ENCODE data around the gene PDCD11.

The PDCD11 gene

DNA sequence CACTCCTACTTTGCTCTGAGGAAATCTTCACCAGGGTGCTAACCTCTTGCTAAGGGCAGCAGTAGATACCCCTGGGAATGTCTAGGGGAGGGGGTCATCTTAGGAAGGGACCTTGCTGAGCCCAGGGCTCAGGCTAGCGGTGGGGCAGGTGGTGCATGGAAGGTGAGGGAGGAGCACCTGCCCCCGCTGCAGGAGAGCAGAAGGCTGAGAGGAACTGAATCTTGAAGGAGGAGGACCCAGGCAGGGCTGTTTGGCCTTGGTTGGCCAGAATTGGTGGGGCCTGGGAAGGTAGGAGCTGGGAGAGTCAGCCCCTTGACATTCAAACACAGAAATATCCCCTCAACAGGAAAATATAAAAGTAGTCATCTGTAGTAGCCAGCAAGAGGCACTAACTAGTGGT lies 75.6 kb downstream of the PDCD11 start:
- H3K9me2 ChIP-seq (replicated peaks; ENCODE audit: insufficient read depth, low read length): no peaks in the 10 kb centered on the region
- H2AFZ ChIP-seq (ENCODE audit: low read length): peak overlapping the region; percentile 44
- H3K27ac ChIP-seq (ENCODE audit: low read length): peak overlapping the region; percentile 93
- no peaks in the 10 kb centered on the region for H3K27me3 ChIP-seq (replicated peaks; ENCODE audit: insufficient read depth, low read length)
- H3K4me2 ChIP-seq (ENCODE audit: low read depth, low read length): peak overlapping the region; percentile 71
- H4K20me1 ChIP-seq (ENCODE audit: insufficient read depth, low read length): no peaks in the 10 kb centered on the region
- peaks cover 33% of the 10 kb centered on the region for H3K4me1 ChIP-seq (ENCODE audit: low read length)
- peak; percentile 63 for DNase-seq
- no peaks in the 10 kb centered on the region for H3K9me3 ChIP-seq (replicated peaks; ENCODE audit: insufficient read depth, low read length)
- TF ChIP-seq EZH2phosphoT487 (IDR thresholded peaks at IDR 0.05; ENCODE audit: low read length) (no peak), EZH2 (optimal IDR thresholded peaks at IDR 0.05; ENCODE audit: low read depth, low read length) (no peak)
- TF ChIP-seq, protein P1, sequence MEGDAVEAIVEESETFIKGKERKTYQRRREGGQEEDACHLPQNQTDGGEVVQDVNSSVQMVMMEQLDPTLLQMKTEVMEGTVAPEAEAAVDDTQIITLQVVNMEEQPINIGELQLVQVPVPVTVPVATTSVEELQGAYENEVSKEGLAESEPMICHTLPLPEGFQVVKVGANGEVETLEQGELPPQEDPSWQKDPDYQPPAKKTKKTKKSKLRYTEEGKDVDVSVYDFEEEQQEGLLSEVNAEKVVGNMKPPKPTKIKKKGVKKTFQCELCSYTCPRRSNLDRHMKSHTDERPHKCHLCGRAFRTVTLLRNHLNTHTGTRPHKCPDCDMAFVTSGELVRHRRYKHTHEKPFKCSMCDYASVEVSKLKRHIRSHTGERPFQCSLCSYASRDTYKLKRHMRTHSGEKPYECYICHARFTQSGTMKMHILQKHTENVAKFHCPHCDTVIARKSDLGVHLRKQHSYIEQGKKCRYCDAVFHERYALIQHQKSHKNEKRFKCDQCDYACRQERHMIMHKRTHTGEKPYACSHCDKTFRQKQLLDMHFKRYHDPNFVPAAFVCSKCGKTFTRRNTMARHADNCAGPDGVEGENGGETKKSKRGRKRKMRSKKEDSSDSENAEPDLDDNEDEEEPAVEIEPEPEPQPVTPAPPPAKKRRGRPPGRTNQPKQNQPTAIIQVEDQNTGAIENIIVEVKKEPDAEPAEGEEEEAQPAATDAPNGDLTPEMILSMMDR (IDR thresholded peaks at IDR 0.05; ENCODE audit: low read length): no peak
- peak overlapping the region; percentile 68 for H3K9ac ChIP-seq (ENCODE audit: low read length)
- H3F3A ChIP-seq (ENCODE audit: insufficient read depth, low read length): peaks cover 28% of the 10 kb centered on the region
- H3K79me2 ChIP-seq (ENCODE audit: low read length): no peaks in the 10 kb centered on the region
- H3K36me3 ChIP-seq (replicated peaks; ENCODE audit: insufficient read depth, low read length): no peaks in the 10 kb centered on the region
- H3K4me3 ChIP-seq (ENCODE audit: low read length): peak overlapping the region; percentile 13; the same call in 1 of the 2 replicates

DNA sequence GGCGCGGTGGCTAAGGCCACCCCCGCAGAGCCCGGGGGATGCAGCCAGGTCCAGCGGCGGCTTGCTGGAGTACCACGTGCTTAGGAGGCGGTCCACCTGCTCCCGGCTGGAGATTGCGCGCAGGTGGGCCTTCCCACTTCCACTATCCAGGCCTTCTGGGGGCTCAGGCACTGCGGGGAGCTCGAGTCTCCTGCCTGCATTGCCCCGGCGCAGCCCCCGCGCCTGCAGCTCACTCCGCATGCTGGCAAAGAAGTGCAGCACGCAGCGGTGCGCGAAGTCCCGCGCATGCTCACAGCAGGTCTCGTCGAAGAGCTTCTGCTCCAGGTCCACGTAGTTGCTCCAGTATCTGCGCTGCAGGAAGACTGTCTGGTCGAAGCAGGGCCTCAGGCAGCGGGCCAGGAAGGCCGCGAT lies 76.8 kb downstream of the PDCD11 start:
- no peaks in the 10 kb centered on the region for H3K27me3 ChIP-seq (replicated peaks; ENCODE audit: insufficient read depth, low read length)
- TF ChIP-seq, protein P1 (IDR thresholded peaks at IDR 0.05; ENCODE audit: low read length): no peak
- TF ChIP-seq EZH2phosphoT487 (IDR thresholded peaks at IDR 0.05; ENCODE audit: low read length) (no peak), EZH2 (optimal IDR thresholded peaks at IDR 0.05; ENCODE audit: low read depth, low read length) (no peak)
- no peaks in the 10 kb centered on the region for H3K9me3 ChIP-seq (replicated peaks; ENCODE audit: insufficient read depth, low read length)
- no peaks in the 10 kb centered on the region for H3K9me2 ChIP-seq (replicated peaks; ENCODE audit: insufficient read depth, low read length)
- peaks cover 33% of the 10 kb centered on the region for H3K4me1 ChIP-seq (ENCODE audit: low read length)
- H3K79me2 ChIP-seq (ENCODE audit: low read length): no peaks in the 10 kb centered on the region
- H2AFZ ChIP-seq (ENCODE audit: low read length): no peak overlapping the region
- DNase-seq: no peak
- no peaks in the 10 kb centered on the region for H3K36me3 ChIP-seq (replicated peaks; ENCODE audit: insufficient read depth, low read length)
- no peak overlapping the region for H3K9ac ChIP-seq (ENCODE audit: low read length)
- no peak overlapping the region for H3K4me2 ChIP-seq (ENCODE audit: low read depth, low read length)
- H3K4me3 ChIP-seq (ENCODE audit: low read length): no peak overlapping the region
- peak overlapping the region; percentile 93; the same call in 1 of the 2 replicates for H3K27ac ChIP-seq (ENCODE audit: low read length)
- H4K20me1 ChIP-seq (ENCODE audit: insufficient read depth, low read length): no peaks in the 10 kb centered on the region
- peaks cover 28% of the 10 kb centered on the region for H3F3A ChIP-seq (ENCODE audit: insufficient read depth, low read length)

DNA sequence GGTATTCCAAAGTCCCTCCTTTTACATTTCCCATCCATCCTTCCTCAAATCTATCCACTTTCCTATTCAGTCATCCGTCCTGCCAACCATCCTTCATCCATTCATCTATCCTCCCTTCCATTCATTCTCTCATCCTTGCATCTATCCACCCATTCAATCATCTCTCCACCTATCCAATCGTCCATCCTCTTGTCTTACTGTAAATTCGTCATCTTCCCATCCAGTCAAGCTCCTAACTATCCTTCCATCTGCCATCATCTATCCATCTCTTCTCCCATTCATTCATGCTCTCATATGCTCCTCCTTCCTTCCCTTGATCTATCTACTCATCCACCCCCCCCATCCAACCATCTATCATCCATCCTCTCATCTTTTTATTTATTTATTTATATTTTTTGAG lies 77.7 kb downstream of the PDCD11 start:
- Histone ChIP-seq H3K36me3 (replicated peaks; ENCODE audit: insufficient read depth, low read length) (no peaks in the 10 kb centered on the region), H4K20me1 (ENCODE audit: insufficient read depth, low read length) (no peaks in the 10 kb centered on the region), H3K79me2 (ENCODE audit: low read length) (no peaks in the 10 kb centered on the region), H2AFZ (ENCODE audit: low read length) (no peak overlapping the region), H3K4me3 (ENCODE audit: low read length) (no peak overlapping the region), H3K9me3 (replicated peaks; ENCODE audit: insufficient read depth, low read length) (no peaks in the 10 kb centered on the region), H3K9ac (ENCODE audit: low read length) (no peak overlapping the region), H3K4me2 (ENCODE audit: low read depth, low read length) (no peak overlapping the region), H3K9me2 (replicated peaks; ENCODE audit: insufficient read depth, low read length) (no peaks in the 10 kb centered on the region), H3F3A (ENCODE audit: insufficient read depth, low read length) (peaks cover 28% of the 10 kb centered on the region), H3K27ac (ENCODE audit: low read length) (no peak overlapping the region), H3K4me1 (ENCODE audit: low read length) (peaks cover 33% of the 10 kb centered on the region), H3K27me3 (replicated peaks; ENCODE audit: insufficient read depth, low read length) (no peaks in the 10 kb centered on the region)
- DNase-seq: no peak
- TF ChIP-seq EZH2phosphoT487 (IDR thresholded peaks at IDR 0.05; ENCODE audit: low read length): no peak
- TF ChIP-seq EZH2 (optimal IDR thresholded peaks at IDR 0.05; ENCODE audit: low read depth, low read length): no peak
- TF ChIP-seq, protein P1 (IDR thresholded peaks at IDR 0.05; ENCODE audit: low read length): no peak
